ENCODE data around the gene FRMD1.

- TF ChIP-seq ETV6 (CRISPR knock-in tag; IDR thresholded peaks at IDR 0.05) (no peak), FOXP1 (CRISPR knock-in tag; IDR thresholded peaks at IDR 0.05; ENCODE audit: borderline replicate concordance) (no peak), CTCF (IDR thresholded peaks at IDR 0.05) (no peak)
These were observed 5.6 kb upstream of the FRMD1 start for GRCh38 chr6:168084465-168085160.
